PC-3 (cell line): ENCODE data around the gene APOBEC3G. TPM values are rescaled to one million over a fixed set of nuclear protein-coding genes. Genes with fewer than 3 reads are reported as not detected.

ENCODE experiments used
- ATAC-seq: fragments of 200-7000 bp; cut with Tn5 transposase; 2 replicates; pipeline ENCODE4 v1.9.1; 2020; ENCODE audit warnings: mild to moderate bottlenecking, moderate library complexity
- BruUV-seq: library from RNA; stranded (reverse); fragments of 400-500 nt; replicated peaks from 2 replicates; lab custom pipeline; 2021; lab: Mats Ljungman, UMichigan
- CTCF ChIA-PET: fragments of 300-600 bp; sonication (Branson Sonifier 250); formaldehyde crosslinking; loops from one replicate; lab custom pipeline; 2022; ENCODE audit warnings: antibody characterized with exemption; lab: Charles Lee
- POLR2A ChIA-PET: fragments of 300-600 bp; sonication (Branson Sonifier 250); formaldehyde crosslinking; loops from one replicate; lab custom pipeline; 2022; ENCODE audit warnings: antibody characterized with exemption; ENCODE audit not compliant: unreplicated experiment; lab: Charles Lee
- DNase-seq: peaks from one replicate; pipeline ENCODE4 v3.0.0-alpha.2; 2015
- H2AFZ ChIP-seq: fragments of 300-600 bp; sonication (generic); 2 replicates; pipeline ENCODE4 v1.6.0; 2016; ENCODE audit warnings: antibody characterized with exemption, low read length
- H3F3A ChIP-seq: fragments of 300-600 bp; sonication (generic); one replicate; pipeline ENCODE4 v1.6.0; 2017; ENCODE audit warnings: antibody characterized with exemption, low read length, control low read depth, mild to moderate bottlenecking; ENCODE audit not compliant: unreplicated experiment
- H3K27ac ChIP-seq: fragments of 300-600 bp; sonication (generic); 2 replicates; pipeline ENCODE4 v1.5.1; 2016; ENCODE audit warnings: mild to moderate bottlenecking, low read length
- H3K27me3 ChIP-seq: fragments of 300-600 bp; sonication (generic); 2 replicates; pipeline ENCODE4 v1.6.1; 2016; ENCODE audit warnings: low read length, mixed read lengths
- H3K36me3 ChIP-seq: fragments of 300-600 bp; sonication (generic); 2 replicates; pipeline ENCODE4 v1.6.1; 2016; ENCODE audit warnings: low read depth, mixed run types, low read length, mixed read lengths
- H3K4me1 ChIP-seq: fragments of 300-600 bp; sonication (generic); 2 replicates; pipeline ENCODE4 v1.5.1; 2016; ENCODE audit warnings: low read length; ENCODE audit not compliant: insufficient read depth
- H3K4me2 ChIP-seq: fragments of 300-600 bp; sonication (generic); 2 replicates; pipeline ENCODE4 v1.6.0; 2016; ENCODE audit warnings: low read length
- H3K4me3 ChIP-seq: fragments of 300-600 bp; sonication (generic); 2 replicates; pipeline ENCODE4 v1.5.1; 2016; ENCODE audit warnings: mild to moderate bottlenecking, low read length, mixed read lengths
- H3K79me2 ChIP-seq: fragments of 300-600 bp; sonication (generic); 2 replicates; pipeline ENCODE4 v1.6.1; 2017; ENCODE audit warnings: low read length, mixed read lengths
- H3K9ac ChIP-seq: fragments of 300-600 bp; sonication (generic); 2 replicates; pipeline ENCODE4 v1.6.0; 2016; ENCODE audit warnings: mild to moderate bottlenecking, low read length
- H3K9me2 ChIP-seq: fragments of 300-600 bp; sonication (generic); replicated peaks from 2 replicates; pipeline ENCODE4 v1.6.1; 2016; ENCODE audit warnings: mixed run types, low read length, mixed read lengths
- H3K9me3 ChIP-seq: fragments of 300-600 bp; sonication (generic); 2 replicates; pipeline ENCODE4 v1.6.1; 2016; ENCODE audit warnings: low read length, mixed read lengths
- H4K20me1 ChIP-seq: fragments of 300-600 bp; sonication (generic); 2 replicates; pipeline ENCODE4 v1.6.1; 2016; ENCODE audit warnings: low read length, mixed read lengths
- EZH2 ChIP-seq: fragments of 300-600 bp; sonication (generic); IDR thresholded peaks from one replicate; pipeline ENCODE4 v1.6.1; 2017; ENCODE audit warnings: antibody characterized with exemption, mild to moderate bottlenecking, low read length; ENCODE audit not compliant: unreplicated experiment
- EZH2phosphoT487 ChIP-seq: fragments of 300-600 bp; sonication (generic); IDR thresholded peaks from 2 replicates; pipeline ENCODE4 v1.6.1; 2018; ENCODE audit warnings: mild to moderate bottlenecking, antibody characterized with exemption, low read length, borderline replicate concordance
- intact Hi-C: fragments of 100-400 bp; cut with micrococcal nuclease; formaldehyde crosslinking; loops from 2 replicates; pipeline ENCODE4 v1.9.0; 2023
- total RNA-seq: library from RNA; depleted of rRNA; stranded (reverse); fragments of >200 nt; gene quantifications from 2 replicates; pipeline ENCODE4 v1.2.3, GENCODE V29; 2014
- TF ChIP-seq, protein P1 (sequence below): fragments of 300-600 bp; sonication (generic); conservative IDR thresholded peaks from 2 replicates; pipeline ENCODE4 v1.5.1; 2017; ENCODE audit warnings: antibody characterized with exemption, low read depth, mild to moderate bottlenecking, low read length

APOBEC3G gene
- total RNA-seq, 1 experiment from 2014 or later = 4.4 TPM

DNA sequence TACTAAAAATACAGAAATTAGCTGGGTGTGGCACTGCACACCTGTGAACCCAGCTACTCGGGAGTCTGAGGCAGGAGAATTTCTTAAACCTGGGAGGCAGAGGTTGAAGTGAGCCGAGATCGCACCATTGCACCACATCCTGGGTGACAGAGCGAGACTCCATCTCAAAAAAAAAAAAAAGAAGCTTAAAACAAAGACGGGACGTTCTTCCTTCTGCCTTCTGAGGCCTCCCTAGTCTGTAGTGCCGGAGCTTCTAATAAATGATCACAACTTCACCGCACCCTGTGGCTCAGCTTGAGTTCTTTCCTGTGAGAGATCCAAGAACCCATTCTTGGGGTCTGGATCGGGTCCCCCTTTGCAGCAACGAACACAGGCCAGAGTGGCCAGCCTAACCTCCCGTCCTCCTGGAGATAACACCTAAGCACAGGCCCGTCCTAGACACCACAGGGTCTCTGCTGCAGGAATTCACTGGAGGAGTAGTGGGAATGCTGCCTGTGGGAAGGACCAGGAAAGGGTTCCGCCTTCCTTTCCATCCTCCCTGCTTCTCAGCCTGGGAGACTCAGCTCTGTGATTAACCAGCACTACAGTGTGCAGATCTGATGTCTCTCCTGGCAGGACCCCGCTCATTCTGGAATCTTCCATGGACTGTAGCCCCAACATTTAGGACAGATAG lies 17.8 kb downstream of the APOBEC3G start:
- no peaks in the 10 kb centered on the region for H3F3A ChIP-seq
- peaks cover 8% of the 10 kb centered on the region; the same call in 1 of the 2 replicates for H3K79me2 ChIP-seq
- peaks cover 42% of the 10 kb centered on the region for H3K4me1 ChIP-seq
- no peak overlapping the region for H3K4me3 ChIP-seq
- no peaks in the 10 kb centered on the region for H3K27me3 ChIP-seq
- intact Hi-C loops = no loop called here
- ATAC-seq (no peak), DNase-seq (no peak)
- TF ChIP-seq, protein P1, sequence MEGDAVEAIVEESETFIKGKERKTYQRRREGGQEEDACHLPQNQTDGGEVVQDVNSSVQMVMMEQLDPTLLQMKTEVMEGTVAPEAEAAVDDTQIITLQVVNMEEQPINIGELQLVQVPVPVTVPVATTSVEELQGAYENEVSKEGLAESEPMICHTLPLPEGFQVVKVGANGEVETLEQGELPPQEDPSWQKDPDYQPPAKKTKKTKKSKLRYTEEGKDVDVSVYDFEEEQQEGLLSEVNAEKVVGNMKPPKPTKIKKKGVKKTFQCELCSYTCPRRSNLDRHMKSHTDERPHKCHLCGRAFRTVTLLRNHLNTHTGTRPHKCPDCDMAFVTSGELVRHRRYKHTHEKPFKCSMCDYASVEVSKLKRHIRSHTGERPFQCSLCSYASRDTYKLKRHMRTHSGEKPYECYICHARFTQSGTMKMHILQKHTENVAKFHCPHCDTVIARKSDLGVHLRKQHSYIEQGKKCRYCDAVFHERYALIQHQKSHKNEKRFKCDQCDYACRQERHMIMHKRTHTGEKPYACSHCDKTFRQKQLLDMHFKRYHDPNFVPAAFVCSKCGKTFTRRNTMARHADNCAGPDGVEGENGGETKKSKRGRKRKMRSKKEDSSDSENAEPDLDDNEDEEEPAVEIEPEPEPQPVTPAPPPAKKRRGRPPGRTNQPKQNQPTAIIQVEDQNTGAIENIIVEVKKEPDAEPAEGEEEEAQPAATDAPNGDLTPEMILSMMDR = no peak
- TF ChIP-seq EZH2phosphoT487 (no peak), EZH2 (no peak)
- POLR2A ChIA-PET = no interaction called here
- H3K9me2 ChIP-seq = no peaks in the 10 kb centered on the region
- H4K20me1 ChIP-seq = no peaks in the 10 kb centered on the region
- no TSS peak for BruUV-seq
- CTCF ChIA-PET = no interaction called here
- H2AFZ ChIP-seq = no peak overlapping the region
- H3K9me3 ChIP-seq = no peaks in the 10 kb centered on the region
- no peak overlapping the region for H3K4me2 ChIP-seq
- H3K27ac ChIP-seq = no peak overlapping the region
- H3K9ac ChIP-seq = no peak overlapping the region
- H3K36me3 ChIP-seq = no peaks in the 10 kb centered on the region

DNA sequence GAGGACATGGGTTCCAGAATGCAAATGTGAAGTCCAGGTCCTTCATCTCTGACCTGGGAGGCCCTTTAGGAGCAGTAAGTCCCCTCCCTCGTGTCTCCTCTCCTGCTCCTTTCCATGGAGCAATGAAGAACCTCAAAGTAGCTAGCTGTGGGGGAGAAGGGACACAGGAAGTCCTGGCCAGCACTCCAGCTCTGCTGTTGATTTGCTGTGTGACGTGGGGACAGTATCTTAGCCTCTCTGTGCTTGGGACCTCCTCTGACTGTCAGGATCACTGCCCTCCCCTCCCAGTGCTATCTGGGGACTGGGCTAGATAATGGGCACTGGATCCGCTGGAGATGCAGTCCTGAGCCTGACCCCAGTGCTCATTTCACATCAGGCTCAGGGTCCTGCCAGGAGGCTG lies 18.9 kb downstream of the APOBEC3G start:
- BruUV-seq = no TSS peak
- Histone ChIP-seq H3F3A (no peaks in the 10 kb centered on the region), H3K4me1 (peaks cover 33% of the 10 kb centered on the region), H3K79me2 (peaks cover 8% of the 10 kb centered on the region; the same call in 1 of the 2 replicates), H3K9me3 (no peaks in the 10 kb centered on the region), H3K9ac (no peak overlapping the region), H3K27ac (no peak overlapping the region), H3K4me3 (no peak overlapping the region), H3K9me2 (no peaks in the 10 kb centered on the region), H3K36me3 (no peaks in the 10 kb centered on the region), H2AFZ (no peak overlapping the region), H4K20me1 (no peaks in the 10 kb centered on the region), H3K4me2 (no peak overlapping the region), H3K27me3 (no peaks in the 10 kb centered on the region)
- ATAC-seq (no peak), DNase-seq (no peak)
- ChIA-PET POLR2A (no interaction called here), CTCF (no interaction called here)
- intact Hi-C loops = no loop called here
- no peak for TF ChIP-seq EZH2phosphoT487
- TF ChIP-seq EZH2 = no peak
- TF ChIP-seq, protein P1 = no peak
